ENCODE data around the gene SLC7A8.

- TF ChIP-seq, protein P1, sequence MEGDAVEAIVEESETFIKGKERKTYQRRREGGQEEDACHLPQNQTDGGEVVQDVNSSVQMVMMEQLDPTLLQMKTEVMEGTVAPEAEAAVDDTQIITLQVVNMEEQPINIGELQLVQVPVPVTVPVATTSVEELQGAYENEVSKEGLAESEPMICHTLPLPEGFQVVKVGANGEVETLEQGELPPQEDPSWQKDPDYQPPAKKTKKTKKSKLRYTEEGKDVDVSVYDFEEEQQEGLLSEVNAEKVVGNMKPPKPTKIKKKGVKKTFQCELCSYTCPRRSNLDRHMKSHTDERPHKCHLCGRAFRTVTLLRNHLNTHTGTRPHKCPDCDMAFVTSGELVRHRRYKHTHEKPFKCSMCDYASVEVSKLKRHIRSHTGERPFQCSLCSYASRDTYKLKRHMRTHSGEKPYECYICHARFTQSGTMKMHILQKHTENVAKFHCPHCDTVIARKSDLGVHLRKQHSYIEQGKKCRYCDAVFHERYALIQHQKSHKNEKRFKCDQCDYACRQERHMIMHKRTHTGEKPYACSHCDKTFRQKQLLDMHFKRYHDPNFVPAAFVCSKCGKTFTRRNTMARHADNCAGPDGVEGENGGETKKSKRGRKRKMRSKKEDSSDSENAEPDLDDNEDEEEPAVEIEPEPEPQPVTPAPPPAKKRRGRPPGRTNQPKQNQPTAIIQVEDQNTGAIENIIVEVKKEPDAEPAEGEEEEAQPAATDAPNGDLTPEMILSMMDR (IDR thresholded peaks at IDR 0.05; ENCODE audit: low read depth, low read length, poor library complexity, severe bottlenecking), result no peak
- TF ChIP-seq EZH2phosphoT487 (IDR thresholded peaks at IDR 0.05; ENCODE audit: borderline replicate concordance, low read length), result no peak
Observed at GRCh38 chr14:23085458-23085857, 98.0 kb downstream of the SLC7A8 start.

Measured in DOHH2 (cell line).